HT1080 (cell line): Measurements from ENCODE around the gene VPS52. TPM values are rescaled to one million over a fixed set of nuclear protein-coding genes. Genes with fewer than 3 reads are reported as not detected.

Experiments
- DNase-seq: peaks from one replicate; pipeline ENCODE4 v3.0.0-alpha.2; 2015; ENCODE audit warnings: low read depth
- polyA plus RNA-seq, 2 experiments: library from polyadenylated mRNA; depleted of rRNA; stranded (reverse); fragments of >200 nt; gene quantifications; 2 replicates each; pipeline ENCODE4 v1.2.3, GENCODE V29; 2015
- total RNA-seq: library from RNA; depleted of rRNA; stranded (reverse); fragments of >200 nt; shearing (Covaris generic); gene quantifications from 2 replicates; pipeline ENCODE4 v1.2.3, GENCODE V29; 2014; rRNA removed

Gene VPS52
- 30.9 and 38.2 TPM in 2 replicates for total RNA-seq
- 52.8 and 53.2 TPM in 2 replicates for polyA plus RNA-seq (2015; cell fraction: cytosol; rRNA removed)
- polyA plus RNA-seq (2015; cell fraction: nucleus; rRNA removed), result 197 and 199 TPM in 2 replicates

- DNase-seq, result peak; percentile 95
These were observed at the start of gene VPS52, which contains the start of gene RPS18 for GRCh38 chr6:33271468-33272274. TSS of gene VPS52 (minus strand) at chr6:33271876. CDS start at chr6:33271675, 201 bp downstream. TSS of gene RPS18 (plus strand) at chr6:33272075. CDS start at chr6:33272120, 45 bp downstream.

DNA sequence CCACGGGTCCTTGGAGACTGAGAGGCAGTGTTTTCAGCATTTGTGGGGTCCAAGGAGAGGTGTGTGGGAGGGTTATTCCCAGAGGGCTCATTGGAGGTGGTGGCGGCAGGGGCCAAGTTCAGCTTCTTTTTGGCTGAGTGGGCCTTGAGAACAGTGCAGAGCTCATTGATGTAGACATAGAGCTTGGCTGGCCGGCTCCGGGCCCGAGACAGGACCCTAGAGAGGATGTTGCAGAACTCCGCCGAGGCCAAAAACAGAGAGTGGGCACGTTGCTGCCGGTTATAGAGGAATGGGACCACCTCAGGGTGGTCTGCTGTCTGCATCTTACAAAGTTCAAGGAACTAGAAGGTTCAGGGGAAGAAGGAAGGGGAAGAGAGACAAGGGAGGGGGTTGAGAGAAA is 49.6 kb upstream of the VPS52 start:
- DNase-seq, result no peak

DNA sequence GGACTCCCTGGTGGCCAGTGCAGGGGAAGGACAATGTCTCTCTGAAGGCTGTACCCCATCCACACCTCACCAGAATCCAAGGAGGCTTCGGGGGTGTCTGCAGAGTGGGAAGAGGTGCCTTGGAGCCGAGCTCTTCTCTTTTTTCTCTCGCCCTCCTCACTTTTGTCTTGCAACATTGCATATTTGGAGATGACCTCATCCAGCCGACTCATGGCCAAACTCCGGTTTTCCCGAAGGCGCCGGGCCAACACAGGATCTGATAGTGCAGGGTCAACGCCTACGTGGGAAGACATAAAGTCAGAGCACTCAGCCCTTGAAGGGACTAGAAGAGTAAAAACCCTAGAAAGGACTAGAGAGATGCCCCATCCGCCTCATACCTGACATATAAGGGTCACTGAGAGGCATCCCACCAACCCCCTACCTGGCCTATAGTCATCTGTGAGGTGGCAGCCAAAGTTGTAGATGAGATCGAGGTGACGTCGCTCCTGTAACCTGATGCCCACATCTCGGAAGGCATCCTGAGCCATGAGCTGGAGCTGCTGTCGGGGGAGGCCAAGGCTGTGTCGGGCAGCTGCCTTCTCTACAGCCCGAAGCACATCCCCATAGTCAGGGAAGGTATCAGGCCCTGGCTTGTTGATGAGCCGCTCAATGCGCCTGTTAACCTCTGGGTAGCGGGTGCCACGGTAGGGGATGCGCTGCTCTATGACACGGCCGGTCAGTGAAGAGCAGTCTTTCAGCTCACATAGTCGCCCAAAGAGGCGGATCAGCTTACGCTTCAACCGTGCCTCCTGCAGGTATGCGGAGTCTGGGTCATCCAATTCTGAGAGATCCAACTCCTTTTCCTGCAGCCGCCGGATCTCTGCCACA is 48.9 kb upstream of the VPS52 start:
- peak; percentile 74 for DNase-seq

GRCh38 chr6:33319939-33320314 is 48.3 kb upstream of the VPS52 start:
- no peak for DNase-seq

DNA sequence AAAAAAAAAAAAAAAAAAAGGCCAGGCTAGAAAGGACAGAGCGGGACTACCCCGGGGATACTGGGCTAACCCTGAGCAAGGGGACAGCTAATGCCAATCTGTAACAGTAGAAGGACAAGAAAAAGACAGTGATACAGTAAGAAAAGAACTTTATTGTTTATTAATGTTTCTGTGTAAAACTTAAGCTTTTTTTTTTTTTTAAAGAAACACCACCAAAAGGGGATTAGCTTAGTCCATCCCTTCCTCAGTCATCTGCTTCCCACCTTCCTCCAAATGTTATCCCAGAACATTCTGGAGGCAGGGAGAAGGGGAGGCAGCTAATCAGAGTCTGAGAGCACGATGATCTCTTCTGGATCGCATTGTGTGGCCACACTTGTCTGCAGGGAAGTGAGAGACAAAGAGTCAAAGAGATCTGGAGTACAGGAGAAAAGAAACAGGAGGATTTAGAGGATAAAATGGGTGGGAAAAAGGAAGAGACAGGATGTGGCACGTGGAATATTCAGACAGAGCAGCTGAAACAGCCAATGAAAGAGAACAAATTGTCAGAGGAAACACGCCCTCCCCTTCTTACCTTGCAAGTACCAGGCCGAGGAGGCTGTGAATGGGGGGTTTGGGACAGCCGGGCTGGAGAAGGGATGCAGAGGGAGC is 46.9 kb upstream of the VPS52 start:
- DNase-seq, result no peak

DNA sequence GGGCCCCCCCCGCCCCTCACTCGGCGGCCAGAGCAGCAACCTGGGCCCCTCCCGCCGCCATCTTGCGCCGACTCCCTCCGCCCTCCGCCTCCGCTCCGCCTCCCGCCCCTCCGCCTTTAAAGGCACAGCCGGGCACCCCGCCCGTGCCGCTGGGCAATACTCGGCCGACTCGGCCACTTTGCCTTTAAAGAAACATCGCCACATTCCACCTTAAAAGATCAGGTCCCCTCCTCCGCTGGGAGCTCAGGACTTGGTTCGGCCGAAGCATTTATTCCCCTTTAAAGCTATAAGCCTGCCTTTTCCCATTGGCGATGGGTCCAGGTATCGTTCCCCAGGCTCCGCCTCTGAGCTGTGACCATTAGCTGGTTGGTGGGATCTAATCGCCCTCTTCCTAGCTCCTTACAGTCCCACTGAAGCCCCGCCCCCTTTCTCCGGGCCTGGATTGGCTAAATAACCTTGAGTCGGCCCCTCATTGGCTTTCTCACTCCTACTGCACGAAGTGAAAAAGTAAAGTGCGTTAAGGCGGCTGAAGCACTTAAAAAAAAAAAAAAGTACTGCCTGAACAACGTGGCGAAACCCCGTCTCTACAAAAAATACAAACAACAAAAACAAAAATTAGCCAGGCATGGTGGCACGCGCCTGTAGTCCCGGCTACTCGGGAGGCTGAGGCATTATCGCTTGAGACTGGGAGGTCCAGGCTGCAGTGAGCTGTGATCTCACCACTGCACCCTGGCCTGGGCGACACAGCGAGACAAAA is 46.2 kb upstream of the VPS52 start, which contains the start of gene ZBTB22:
Gene ZBTB22 (minus strand): TSS at position 76 of the 757 bp plus-strand sequence. CDS start 828 bp downstream, outside the sequence.
- DNase-seq, result peak; percentile 97

GRCh38 chr6:33317419-33317668 is 45.7 kb upstream of the VPS52 start:
- no peak for DNase-seq

GRCh38 chr6:33316603-33317418 is 45.1 kb upstream of the VPS52 start:
- DNase-seq, result no peak

DNA sequence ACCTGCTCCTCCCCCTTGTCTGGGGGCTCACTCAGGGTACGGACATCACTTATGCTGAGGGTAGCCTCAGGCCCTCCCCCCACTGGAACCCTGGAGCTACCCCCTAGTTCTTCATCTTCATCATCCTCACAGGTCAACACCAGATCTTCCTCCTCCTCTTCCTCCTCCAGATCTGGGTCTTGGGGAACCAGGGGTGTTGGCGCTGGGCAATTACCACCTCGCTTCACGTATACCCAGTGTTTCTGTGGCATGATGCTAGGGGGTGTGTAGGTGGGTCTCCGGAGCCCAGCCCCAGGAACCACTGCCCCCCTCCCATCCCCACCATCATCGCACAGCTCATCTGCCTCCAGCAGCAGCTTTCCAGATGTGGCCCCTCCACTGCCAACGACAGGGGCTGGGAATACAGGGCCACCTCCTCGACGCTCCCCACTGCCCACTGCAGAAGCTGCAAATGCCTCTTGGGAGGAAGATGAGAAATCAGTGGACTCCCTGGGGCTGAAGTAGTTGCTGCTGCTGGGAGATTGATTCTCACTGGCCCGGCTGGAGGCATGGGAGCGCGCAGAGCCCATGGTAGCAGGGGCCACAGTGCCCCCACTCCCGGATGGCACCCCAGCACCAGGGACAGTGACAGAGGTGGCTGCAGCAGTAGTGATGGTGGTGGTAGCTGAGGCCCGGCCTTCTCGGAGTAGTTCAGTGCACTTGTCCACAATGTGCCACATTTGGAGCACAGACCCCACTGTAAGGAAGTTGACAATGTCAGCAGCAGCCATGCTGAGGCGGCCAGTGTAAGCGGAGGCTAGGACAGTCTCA is 44.3 kb upstream of the VPS52 start:
- no peak for DNase-seq

GRCh38 chr6:33314943-33315792 is 43.5 kb upstream of the VPS52 start:
- DNase-seq, result no peak

GRCh38 chr6:33314515-33314942 is 42.9 kb upstream of the VPS52 start:
- DNase-seq, result peak; percentile 74

GRCh38 chr6:33313709-33314514 is 42.2 kb upstream of the VPS52 start, which contains the start of gene TAPBP:
TSS of gene TAPBP (minus strand) at chr6:33314078. CDS start at chr6:33314041, 37 bp downstream.
- DNase-seq, result peak; percentile 62

- peak; percentile 17 for DNase-seq
These were observed 41.5 kb upstream of the VPS52 start for GRCh38 chr6:33313105-33313708.

DNA sequence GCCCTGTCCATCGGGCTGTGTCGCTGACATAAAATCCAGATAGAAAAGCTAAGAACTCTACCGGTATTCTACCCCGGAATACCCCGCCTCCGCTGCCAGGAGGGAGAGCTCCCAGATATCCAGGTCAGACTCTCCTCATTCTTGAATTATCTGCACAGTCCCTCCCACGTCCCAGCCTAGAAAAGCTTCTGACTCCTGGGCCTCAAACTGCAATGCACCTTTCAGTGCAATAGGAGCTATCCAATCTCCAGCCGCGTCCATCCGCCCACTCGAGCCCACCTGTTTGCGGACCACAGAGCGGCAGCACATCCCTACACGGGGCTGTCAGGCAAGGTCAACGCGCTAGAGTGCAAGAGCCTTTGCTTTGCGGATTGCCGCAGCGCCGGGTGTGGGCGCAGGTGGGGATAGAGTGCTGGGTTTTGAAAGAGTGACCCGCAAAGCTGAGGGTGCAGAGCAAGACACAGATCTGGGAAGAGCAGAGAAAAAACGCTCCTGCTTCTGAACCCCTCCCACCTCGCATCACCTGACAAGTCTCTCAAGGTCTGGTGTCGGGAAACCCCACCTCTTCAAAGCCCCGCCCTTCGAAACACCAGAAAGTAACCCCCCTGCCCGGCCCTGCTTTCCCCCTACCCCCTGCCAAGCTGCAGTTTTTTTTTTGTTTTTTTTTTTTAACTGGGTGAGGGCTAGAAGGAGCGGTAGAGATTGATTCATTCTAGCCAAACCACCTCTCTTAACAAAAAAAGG is 40.9 kb upstream of the VPS52 start:
- peak; percentile 67 for DNase-seq

- no peak for DNase-seq
These were observed 34.7 kb upstream of the VPS52 start for GRCh38 chr6:33306356-33306755.

DNA sequence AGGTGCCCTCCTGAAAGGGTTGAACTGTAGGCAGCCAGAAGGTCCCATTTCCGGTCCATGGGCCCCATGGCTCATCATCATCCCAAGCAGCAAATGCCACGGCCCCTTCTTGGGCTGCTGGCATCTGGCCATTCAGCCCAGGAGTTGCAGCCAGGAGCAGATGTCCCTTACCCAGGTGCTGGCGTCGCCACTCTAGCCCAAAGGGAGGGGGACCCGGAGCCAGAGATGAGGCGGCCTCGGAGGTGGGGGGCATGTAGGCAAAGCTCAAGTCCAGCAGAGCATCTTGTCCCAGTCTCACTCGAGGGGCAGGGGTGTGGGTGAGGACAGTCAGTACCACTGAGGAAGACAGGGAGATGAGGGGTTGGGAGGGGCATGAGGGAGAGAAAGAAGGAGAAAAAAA is 33.4 kb upstream of the VPS52 start:
- DNase-seq, result no peak
